Astrocyte of the cerebellum (primary cell): ENCODE measurements around the gene RAB1B.
"Not testable (repeated sequence)": the region's sequence is repeated elsewhere in the genome, so short reads cannot be mapped to it uniquely, and the experiment has no call there.

Experiments used
- DNase-seq: peaks from one replicate; pipeline ENCODE4 v3.0.0-alpha.2; 2011; ENCODE audit warnings: low read depth
- H3K4me3 ChIP-seq: 2 replicates; pipeline ENCODE4 v1.5.1; 2011; ENCODE audit warnings: mild to moderate bottlenecking, low read depth, low read length, moderate library complexity
- CTCF ChIP-seq: IDR thresholded peaks from 2 replicates; pipeline ENCODE4 v1.5.1; 2012; ENCODE audit warnings: low read length, low read depth, moderate library complexity, mild to moderate bottlenecking; ENCODE audit errors: missing control alignments
- in situ Hi-C: cut with HindIII; loops from 2 replicates; pipeline ENCODE4 v1.10.0; 2017; ENCODE audit warnings: low sequenced_read_pairs

RAB1B gene

DNA sequence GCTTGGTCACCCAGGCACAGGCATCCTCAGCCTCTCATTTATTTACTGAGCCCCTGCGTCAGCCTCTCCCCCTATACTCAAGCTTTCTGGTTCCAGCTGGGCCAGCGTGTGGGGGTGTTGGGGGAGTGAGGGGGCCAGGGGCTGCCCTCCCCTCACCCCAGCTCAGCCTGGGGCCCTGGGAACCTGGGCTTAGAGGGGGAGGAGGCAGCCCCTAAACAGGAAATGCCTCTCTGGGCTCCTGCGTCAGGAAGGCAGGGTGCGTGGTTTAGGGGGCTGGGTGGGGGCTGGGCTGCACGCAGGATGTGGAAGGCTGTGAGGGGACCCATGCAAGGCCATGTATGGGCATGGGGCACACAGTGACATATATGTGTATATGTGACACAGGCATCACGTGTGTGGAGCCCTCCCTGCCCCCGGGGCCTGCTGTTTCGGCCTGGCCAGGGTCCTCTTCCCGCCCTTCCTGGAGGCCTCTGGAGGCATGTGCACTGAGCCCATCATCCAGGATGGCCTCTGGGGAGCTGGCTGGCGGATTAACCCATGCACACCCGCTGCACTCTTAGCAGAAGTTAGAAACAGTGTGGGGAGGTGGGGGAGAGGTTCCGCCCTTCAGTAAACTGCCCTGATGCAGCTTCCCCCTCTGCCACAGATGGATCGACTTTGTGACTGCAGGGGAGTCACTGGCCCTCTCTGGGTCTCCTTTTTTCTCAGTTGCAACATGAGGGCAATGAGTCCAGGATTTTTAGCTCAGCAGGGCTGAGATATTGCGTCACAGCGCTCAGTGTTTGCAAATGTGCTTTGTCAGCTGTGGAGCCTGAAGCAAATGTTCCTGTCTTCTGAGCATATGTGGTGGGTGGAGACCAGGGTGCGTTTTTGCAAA is 49.5 kb downstream of the RAB1B start:
- in situ Hi-C loops, result no loop called here
- no peak overlapping the region for H3K4me3 ChIP-seq
- no peak for DNase-seq
- no peak for TF ChIP-seq CTCF

DNA sequence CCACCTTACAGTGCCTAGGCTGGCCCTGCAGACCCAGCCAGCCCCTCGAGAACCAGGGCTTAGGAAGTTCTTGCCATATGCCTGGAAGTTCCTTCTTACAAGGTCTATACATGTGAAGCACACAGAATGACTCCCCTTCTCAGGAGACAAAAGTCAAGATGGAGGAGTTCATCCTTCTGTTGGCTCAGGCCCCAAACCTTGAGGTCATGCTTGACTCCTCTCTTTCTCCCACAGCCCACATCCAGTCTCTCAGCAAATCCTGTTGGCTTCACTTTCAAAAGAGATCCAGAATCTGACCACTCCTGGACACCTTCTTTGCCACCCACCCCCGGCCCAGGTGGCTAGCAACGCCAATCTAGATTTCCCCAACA is 50.1 kb downstream of the RAB1B start:
- H3K4me3 ChIP-seq, result no peak overlapping the region
- in situ Hi-C loops, result no loop called here
- no peak for DNase-seq
- no peak for TF ChIP-seq CTCF

GRCh38 chr11:66320289-66320688 is 51.9 kb downstream of the RAB1B start:
- H3K4me3 ChIP-seq, in situ Hi-C loops, DNase-seq: not testable (repeated sequence)

DNA sequence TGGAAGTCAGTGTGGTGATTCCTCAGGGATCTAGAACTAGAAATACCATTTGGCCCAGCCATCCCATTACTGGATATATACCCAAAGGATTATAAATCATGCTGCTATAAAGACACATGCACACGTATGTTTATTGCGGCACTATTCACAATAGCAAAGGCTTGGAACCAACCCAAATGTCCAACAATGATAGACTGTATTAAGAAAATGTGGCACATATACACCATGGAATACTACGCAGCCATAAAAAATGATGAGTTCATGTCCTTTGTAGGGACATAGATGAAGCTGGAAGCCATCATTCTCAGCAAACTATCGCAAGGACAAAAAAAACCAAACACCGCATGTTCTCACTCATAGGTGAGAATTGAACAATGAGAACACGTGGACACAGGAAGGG is 52.3 kb downstream of the RAB1B start:
- in situ Hi-C loops, DNase-seq, H3K4me3 ChIP-seq: not testable (repeated sequence)

DNA sequence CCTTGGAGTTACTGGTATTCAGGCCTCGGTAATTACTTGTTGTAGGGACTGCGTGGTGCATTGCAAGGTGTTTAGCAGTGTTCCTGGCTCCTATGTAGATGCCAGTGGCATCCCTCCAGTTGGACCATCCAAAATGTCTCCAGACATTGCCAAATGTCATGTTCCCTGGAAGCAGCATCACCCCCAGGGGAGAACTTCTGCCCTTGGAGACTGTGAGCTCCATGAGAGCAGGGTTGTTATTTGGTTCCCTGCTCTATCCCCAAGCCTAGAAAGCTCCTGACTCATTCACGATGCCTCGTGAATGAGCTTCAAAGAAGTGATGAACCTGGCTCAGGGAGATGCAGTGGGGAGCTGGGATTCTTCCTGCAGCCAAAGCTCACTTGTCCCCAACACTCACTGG is 53.2 kb downstream of the RAB1B start:
- no peak overlapping the region for H3K4me3 ChIP-seq
- DNase-seq, result no peak
- no peak for TF ChIP-seq CTCF
- in situ Hi-C loops, result no loop called here

- no peak for DNase-seq
- TF ChIP-seq CTCF, result no peak
- H3K4me3 ChIP-seq, result no peak overlapping the region
- in situ Hi-C loops, result no loop called here
Measured at GRCh38 chr11:66322732-66323427, 54.4 kb downstream of the RAB1B start.

DNA sequence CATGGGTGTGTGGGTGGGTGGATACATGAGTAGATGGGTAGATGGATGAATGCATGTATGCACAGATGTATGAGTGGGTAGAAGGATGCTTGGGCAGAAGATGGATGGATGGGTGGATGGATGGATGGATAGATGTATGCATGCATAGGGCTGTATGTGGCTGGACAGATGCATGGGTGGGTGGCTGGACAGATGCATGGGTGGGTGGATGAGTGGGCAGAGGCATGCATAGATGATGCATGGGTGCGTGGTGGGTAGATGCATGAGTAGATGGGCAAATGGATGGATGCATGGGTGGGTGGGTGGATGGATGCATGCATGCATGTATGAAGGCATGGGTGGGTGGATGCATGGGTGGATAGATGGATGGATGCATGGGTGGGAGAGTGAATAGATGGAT is 55.2 kb downstream of the RAB1B start:
- no peak overlapping the region for H3K4me3 ChIP-seq
- TF ChIP-seq CTCF, result no peak
- in situ Hi-C loops, result no loop called here
- no peak for DNase-seq
